AG04450 (cell line): ENCODE measurements around the gene TMEM183A. TPM values are rescaled to one million over a fixed set of nuclear protein-coding genes. Genes with fewer than 3 reads are reported as not detected.
A peak's percentile ranks its signal among the peaks of the same experiment; 100 is the strongest.

Source experiments
- CTCF ChIA-PET: fragments of 300-600, 350-600 bp; formaldehyde crosslinking; extraction: SDS; loops from one replicate; lab custom pipeline; 2022; ENCODE audit warnings: antibody characterized with exemption, inconsistent platforms; lab: Charles Lee
- POLR2A ChIA-PET: fragments of 350-600 bp; formaldehyde crosslinking; extraction: SDS; loops from one replicate; lab custom pipeline; 2021; ENCODE audit warnings: antibody characterized with exemption, inconsistent platforms; lab: Yijun Ruan, JAX
- DNase-seq: peaks from one replicate; pipeline ENCODE4 v3.0.0-alpha.2; 2011; ENCODE audit warnings: low read depth, low spot score
- H3K27ac ChIP-seq: one replicate; pipeline ENCODE4 v1.5.1; 2012; ENCODE audit warnings: low read depth, low read length, control low read depth
- H3K27me3 ChIP-seq: one replicate; pipeline ENCODE4 v1.6.0; 2012; ENCODE audit warnings: low read length; ENCODE audit not compliant: control insufficient read depth, insufficient read depth
- H3K4me3 ChIP-seq: 2 replicates; pipeline ENCODE4 v1.5.1; 2011; ENCODE audit warnings: mild to moderate bottlenecking, low read depth, low read length, control low read depth
- H3K9me3 ChIP-seq: 2 replicates; pipeline ENCODE4 v1.5.1; 2012; ENCODE audit warnings: low read length; ENCODE audit not compliant: control insufficient read depth, insufficient read depth
- CTCF ChIP-seq: IDR thresholded peaks from 2 replicates; pipeline ENCODE4 v1.5.1; 2011; ENCODE audit warnings: low read depth, low read length, control low read depth, inconsistent platforms
- polyA plus RNA-seq: library from polyadenylated mRNA; depleted of rRNA; stranded (reverse); fragments of >200 nt; gene quantifications from 2 replicates; pipeline ENCODE4 v1.2.3, GENCODE V29; 2011

The TMEM183A gene
- polyA plus RNA-seq, 1 experiment: 93.4 TPM

DNA sequence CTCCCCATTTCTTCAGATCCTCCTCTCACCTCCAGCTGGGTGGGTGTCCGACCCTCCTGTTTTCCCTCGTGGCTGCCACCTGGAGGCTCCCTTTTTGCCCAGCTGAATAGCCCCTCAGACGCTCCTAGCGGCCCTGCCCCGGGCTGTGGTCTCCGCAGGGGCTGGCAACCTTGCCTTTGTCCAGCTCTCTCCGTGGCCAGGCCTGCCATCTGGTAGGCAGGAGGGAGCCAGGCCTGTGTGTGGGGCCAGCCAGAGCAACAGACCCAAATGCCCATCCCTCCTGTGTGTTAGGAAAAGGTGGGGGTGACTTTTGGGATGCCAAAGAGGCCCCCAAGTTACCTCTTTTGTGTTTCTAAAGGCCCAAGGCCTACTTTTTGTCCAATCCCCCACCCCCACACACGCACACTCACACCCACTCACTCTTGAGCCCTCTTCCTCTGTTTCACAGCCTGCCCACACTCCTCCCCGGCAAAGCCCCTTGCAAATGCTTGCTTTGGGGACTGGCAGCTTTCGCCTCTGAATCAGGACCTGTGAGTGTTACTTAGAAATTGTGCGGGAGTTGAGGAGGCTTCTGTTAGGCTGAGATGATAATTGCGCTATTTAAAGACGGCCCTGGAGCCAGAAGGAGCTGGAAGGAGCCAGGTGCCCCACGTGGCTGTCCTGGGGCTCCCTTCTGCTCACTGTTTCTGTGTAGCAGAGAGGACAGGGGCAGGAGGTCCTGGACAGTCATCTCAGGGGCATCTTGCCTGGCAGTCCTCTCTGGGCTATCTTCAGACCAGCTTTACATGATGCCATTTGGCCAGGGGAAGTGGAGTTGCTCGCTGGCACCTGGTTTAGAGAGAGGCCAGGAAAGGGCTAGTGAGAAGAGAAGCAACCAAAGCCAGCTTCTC lies 28.2 kb downstream of the TMEM183A start:
- ChIA-PET CTCF (interaction anchor here (0.6 to 19.9 kb wide), 5 partner anchors 9 to 234 kb away, joined by 4 to 340 read pairs (median 7); no protein-coding TSS in a partner anchor), POLR2A (no interaction called here)
- TF ChIP-seq CTCF: no peak
- Histone ChIP-seq H3K27ac (no peak overlapping the region), H3K4me3 (no peak overlapping the region), H3K9me3 (no peaks in the 10 kb centered on the region; the same call in 1 of the 2 replicates), H3K27me3 (peaks cover 2% of the 10 kb centered on the region)
- no peak for DNase-seq

DNA sequence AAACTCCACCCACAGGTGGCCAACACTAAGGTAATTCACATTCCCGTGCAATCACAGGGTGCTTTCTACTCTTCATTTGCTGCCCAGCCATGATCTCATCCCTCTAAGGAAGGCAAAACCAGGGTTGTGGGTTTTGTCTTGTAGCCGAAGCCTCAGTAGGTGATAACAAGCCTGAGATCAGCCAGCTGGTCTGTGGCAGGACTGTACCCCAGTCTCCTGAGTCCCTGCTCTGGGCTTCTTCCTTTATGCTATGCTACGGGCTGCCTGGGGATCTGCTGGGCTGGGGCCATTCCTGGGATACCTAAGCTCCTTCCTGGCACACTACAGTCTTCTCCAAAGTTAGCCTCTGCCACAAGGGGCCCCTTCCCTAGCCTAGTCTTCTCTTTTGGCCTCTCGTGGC lies 29.0 kb downstream of the TMEM183A start:
- no peak overlapping the region for H3K4me3 ChIP-seq
- CTCF ChIA-PET: interaction anchor here (1.1 to 19.9 kb wide), 4 partner anchors 23 to 234 kb away, joined by 4 to 340 read pairs (median 7); no protein-coding TSS in a partner anchor
- DNase-seq: no peak
- POLR2A ChIA-PET: no interaction called here
- no peaks in the 10 kb centered on the region; the same call in 1 of the 2 replicates for H3K9me3 ChIP-seq
- TF ChIP-seq CTCF: no peak
- peaks cover 2% of the 10 kb centered on the region for H3K27me3 ChIP-seq
- no peak overlapping the region for H3K27ac ChIP-seq

GRCh38 chr1:203036537-203036936 lies 29.4 kb downstream of the TMEM183A start:
- POLR2A ChIA-PET: no interaction called here
- H3K4me3 ChIP-seq: no peak overlapping the region
- no peak for TF ChIP-seq CTCF
- CTCF ChIA-PET: interaction anchor here (1.1 to 19.9 kb wide), 4 partner anchors 22 to 233 kb away, joined by 4 to 340 read pairs (median 7); no protein-coding TSS in a partner anchor
- H3K27ac ChIP-seq: no peak overlapping the region
- no peaks in the 10 kb centered on the region; the same call in 1 of the 2 replicates for H3K9me3 ChIP-seq
- H3K27me3 ChIP-seq: peaks cover 2% of the 10 kb centered on the region
- DNase-seq: no peak

DNA sequence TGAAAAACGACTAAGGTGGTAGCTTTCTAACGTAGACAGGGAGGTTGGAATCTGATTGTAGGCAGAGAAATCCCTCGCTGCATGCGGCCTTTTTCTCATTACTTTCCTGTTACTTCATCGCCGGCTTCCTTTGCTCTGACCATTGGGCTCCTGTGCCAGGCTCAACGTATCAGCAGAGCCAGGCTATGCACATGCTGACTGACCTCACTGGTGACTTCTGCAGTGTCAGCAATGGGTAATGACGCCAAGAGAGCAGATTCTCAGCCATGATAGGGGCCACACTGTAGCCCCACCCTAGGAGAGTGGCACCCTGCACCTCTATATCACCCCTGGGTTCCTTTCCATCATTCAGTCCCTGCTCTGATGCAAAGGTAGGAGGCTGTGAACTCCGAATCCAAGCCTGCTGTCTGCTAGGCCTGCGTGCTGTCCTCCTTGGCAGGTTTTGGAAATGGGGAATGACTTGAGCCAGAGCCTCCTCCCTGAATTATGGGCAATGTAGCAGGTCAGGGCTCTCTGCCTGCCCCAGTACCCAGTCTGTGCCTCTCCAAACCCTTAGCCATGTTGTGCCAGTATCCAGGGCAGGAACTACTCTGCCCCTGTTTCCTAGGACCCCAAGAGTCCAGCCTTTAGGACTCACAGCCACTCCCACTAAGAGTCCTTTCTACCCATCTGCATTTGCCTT lies 30.5 kb downstream of the TMEM183A start:
- Histone ChIP-seq H3K27ac (peak overlapping the region; percentile 21), H3K4me3 (no peak overlapping the region), H3K9me3 (no peaks in the 10 kb centered on the region; the same call in 1 of the 2 replicates), H3K27me3 (peaks cover 4% of the 10 kb centered on the region)
- TF ChIP-seq CTCF: no peak
- DNase-seq: no peak
- CTCF ChIA-PET: interaction anchor here (2.1 to 19.9 kb wide), 3 partner anchors 80 to 232 kb away, joined by 7 to 340 read pairs (median 10); no protein-coding TSS in a partner anchor
- POLR2A ChIA-PET: no interaction called here
